GM15510 (cell line): Measurements from ENCODE around the gene METTL9.

Experiments used
- POLR2A ChIP-seq: IDR thresholded peaks from 3 replicates; pipeline ENCODE4 v1.6.1; 2011; ENCODE audit warnings: borderline replicate concordance; ENCODE audit not compliant: insufficient read length; ENCODE audit errors: extremely low read depth

METTL9 gene

GRCh38 chr16:21599122-21600030 lies at the start of gene METTL9:
TSS of gene METTL9 (plus strand) at chr16:21599577. CDS start at chr16:21599734, 157 bp downstream.
- TF ChIP-seq POLR2A = peak; percentile 92

- TF ChIP-seq POLR2A = no peak
Measured at GRCh38 chr16:21554795-21555585, 44.4 kb upstream of the METTL9 start.

GRCh38 chr16:21560462-21560861 lies 38.9 kb upstream of the METTL9 start:
- no peak for TF ChIP-seq POLR2A

GRCh38 chr16:21563676-21564075 lies 35.7 kb upstream of the METTL9 start:
- TF ChIP-seq POLR2A = no peak

GRCh38 chr16:21565507-21565860 lies 33.9 kb upstream of the METTL9 start:
- no peak for TF ChIP-seq POLR2A

- TF ChIP-seq POLR2A = no peak
Measured at GRCh38 chr16:21565861-21566669, 33.3 kb upstream of the METTL9 start.

- no peak for TF ChIP-seq POLR2A
Measured at GRCh38 chr16:21566891-21567414, 32.4 kb upstream of the METTL9 start.

GRCh38 chr16:21568502-21569189 lies 30.7 kb upstream of the METTL9 start:
- no peak for TF ChIP-seq POLR2A

GRCh38 chr16:21570676-21571017 lies 28.7 kb upstream of the METTL9 start:
- no peak for TF ChIP-seq POLR2A

GRCh38 chr16:21574372-21574771 lies 25.0 kb upstream of the METTL9 start:
- no peak for TF ChIP-seq POLR2A

GRCh38 chr16:21580807-21581206 lies 18.6 kb upstream of the METTL9 start:
- no peak for TF ChIP-seq POLR2A

GRCh38 chr16:21584817-21585216 lies 14.6 kb upstream of the METTL9 start:
- TF ChIP-seq POLR2A = no peak

GRCh38 chr16:21589551-21589950 lies 9.8 kb upstream of the METTL9 start:
- no peak for TF ChIP-seq POLR2A

GRCh38 chr16:21590287-21590686 lies 9.1 kb upstream of the METTL9 start:
- TF ChIP-seq POLR2A = no peak
